Measurements from ENCODE around the gene C11orf21. TPM values are rescaled to one million over a fixed set of nuclear protein-coding genes. Genes with fewer than 3 reads are reported as not detected.

Gene C11orf21
- polyA plus RNA-seq, 1 of the 3 experiments (the other 2 are of a cell fraction), result 0.03 TPM

- Histone ChIP-seq H3K27me3 (ENCODE audit: insufficient read depth) (no peaks in the 10 kb centered on the region), H3K27ac (ENCODE audit: low read depth in 2 of 2, low read length in 1 of 2) (peak overlapping the region in 1 of 2 experiments; percentile 69; a peak in 2 of 4 replicates), H3K79me2 (ENCODE audit: insufficient read depth) (no peaks in the 10 kb centered on the region), H3K4me3 (ENCODE audit: low read depth in 2 of 2, low read length in 1 of 2) (no peak overlapping the region), H3K36me3 (replicated peaks in 1 of 2; ENCODE audit: control insufficient read depth in 1 of 2, insufficient read depth in 2 of 2, low read length in 1 of 2) (no peaks in the 10 kb centered on the region), H3K4me1 (ENCODE audit: control insufficient read depth in 1 of 2, insufficient read depth in 2 of 2, low read depth in 1 of 2, low read length in 1 of 2) (peaks cover 12 to 48% of the 10 kb centered on the region in 2 experiments; a peak in 3 of 4 replicates), H2AFZ (ENCODE audit: low read depth) (no peak overlapping the region), H3K9ac (no peak overlapping the region), H3F3A (replicated peaks; ENCODE audit: insufficient read depth) (peaks cover 4% of the 10 kb centered on the region), H3K4me2 (no peak overlapping the region), H3K9me3 (no peaks in the 10 kb centered on the region), H3K9me2 (no peaks in the 10 kb centered on the region), H4K20me1 (ENCODE audit: insufficient read depth) (no peaks in the 10 kb centered on the region)
- POLR2A ChIA-PET, result interaction anchor here (0.6 to 1.3 kb wide), 4 partner anchors 27 to 117 kb away, joined by 3 to 5 read pairs (median 4); partner anchors contain the start of gene TSSC4
- TF ChIP-seq EP300 (IDR thresholded peaks at IDR 0.05; ENCODE audit: borderline replicate concordance in 1 of 2, low read depth in 1 of 2, low read length in 1 of 2) (peak in 1 of 2 experiments; percentile 69; a peak in 2 of 4 replicates), YY1 (IDR thresholded peaks at IDR 0.05; ENCODE audit: low read depth) (no peak), RCOR1 (IDR thresholded peaks at IDR 0.05; ENCODE audit: low read length) (peak; percentile 29; the same call in 1 of the 2 replicates), RAD21 (IDR thresholded peaks at IDR 0.05; ENCODE audit: low read length) (no peak), FOXM1 (IDR thresholded peaks at IDR 0.05; ENCODE audit: low read depth) (no peak), CHD2 (IDR thresholded peaks at IDR 0.05; ENCODE audit: low read length, partially characterized antibody) (peak; percentile 32), CTCF (IDR thresholded peaks at IDR 0.05) (no peak), FOXJ3 (CRISPR knock-in tag; IDR thresholded peaks at IDR 0.05) (peak; percentile 68; the same call in 1 of the 2 replicates), GATA2 (CRISPR knock-in tag; IDR thresholded peaks at IDR 0.05) (peak; percentile 86), NRF1 (IDR thresholded peaks at IDR 0.05; ENCODE audit: low read depth, low read length) (no peak), TEAD4 (IDR thresholded peaks at IDR 0.05; ENCODE audit: borderline replicate concordance, insufficient read depth) (no peak), MXI1 (IDR thresholded peaks at IDR 0.05; ENCODE audit: low read depth, low read length) (peak; percentile 50; the same call in 1 of the 2 replicates)
- 72% methylated on average over 9 of the region's 15 CpGs for WGBS (ENCODE audit: low lambda C conversion rate)
- peak; percentile 74 for DNase-seq
- CTCF ChIA-PET, result interaction anchor here (0.6 to 13.9 kb wide), 17 partner anchors 13 to 584 kb away, joined by 3 to 318 read pairs (median 12); partner anchors contain the start of genes TH and TSSC4
Observed at GRCh38 chr11:2303627-2304505, 2.1 kb upstream of the C11orf21 start.
